Measurements from ENCODE around the gene CFB.
A peak's percentile ranks its signal among the peaks of the same experiment; 100 is the strongest.
"Not testable (repeated sequence)": the region's sequence is repeated elsewhere in the genome, so short reads cannot be mapped to it uniquely, and the experiment has no call there.

CFB gene

DNA sequence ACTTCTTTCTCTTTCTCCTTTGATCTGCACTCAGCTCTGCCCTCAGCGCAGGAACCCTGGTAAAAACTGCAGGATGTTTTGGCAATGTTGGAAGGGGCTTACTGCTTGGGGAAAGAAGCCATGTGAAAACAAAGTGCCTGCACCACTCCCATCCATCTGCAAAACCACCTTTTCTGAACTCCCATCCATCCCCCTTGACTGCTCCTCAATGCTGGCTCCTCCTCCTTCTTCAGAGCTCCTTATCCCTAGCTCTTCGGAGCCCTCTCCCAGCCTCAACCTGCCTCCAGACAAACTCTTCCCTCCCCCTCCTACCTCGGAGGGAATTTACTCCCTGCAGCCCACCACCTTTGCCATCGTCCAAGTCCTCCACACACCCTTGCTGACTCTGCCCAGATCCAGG lies 39.8 kb upstream of the CFB start:
- no peak for DNase-seq (ENCODE audit: low read depth)
- H3K4me3 ChIP-seq (ENCODE audit: control insufficient read depth, low read depth, low read length), result no peak overlapping the region
- TF ChIP-seq, protein P1, sequence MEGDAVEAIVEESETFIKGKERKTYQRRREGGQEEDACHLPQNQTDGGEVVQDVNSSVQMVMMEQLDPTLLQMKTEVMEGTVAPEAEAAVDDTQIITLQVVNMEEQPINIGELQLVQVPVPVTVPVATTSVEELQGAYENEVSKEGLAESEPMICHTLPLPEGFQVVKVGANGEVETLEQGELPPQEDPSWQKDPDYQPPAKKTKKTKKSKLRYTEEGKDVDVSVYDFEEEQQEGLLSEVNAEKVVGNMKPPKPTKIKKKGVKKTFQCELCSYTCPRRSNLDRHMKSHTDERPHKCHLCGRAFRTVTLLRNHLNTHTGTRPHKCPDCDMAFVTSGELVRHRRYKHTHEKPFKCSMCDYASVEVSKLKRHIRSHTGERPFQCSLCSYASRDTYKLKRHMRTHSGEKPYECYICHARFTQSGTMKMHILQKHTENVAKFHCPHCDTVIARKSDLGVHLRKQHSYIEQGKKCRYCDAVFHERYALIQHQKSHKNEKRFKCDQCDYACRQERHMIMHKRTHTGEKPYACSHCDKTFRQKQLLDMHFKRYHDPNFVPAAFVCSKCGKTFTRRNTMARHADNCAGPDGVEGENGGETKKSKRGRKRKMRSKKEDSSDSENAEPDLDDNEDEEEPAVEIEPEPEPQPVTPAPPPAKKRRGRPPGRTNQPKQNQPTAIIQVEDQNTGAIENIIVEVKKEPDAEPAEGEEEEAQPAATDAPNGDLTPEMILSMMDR (conservative IDR thresholded peaks at IDR 0.05; ENCODE audit: control insufficient read depth, insufficient read depth, low read depth, low read length), result no peak

DNA sequence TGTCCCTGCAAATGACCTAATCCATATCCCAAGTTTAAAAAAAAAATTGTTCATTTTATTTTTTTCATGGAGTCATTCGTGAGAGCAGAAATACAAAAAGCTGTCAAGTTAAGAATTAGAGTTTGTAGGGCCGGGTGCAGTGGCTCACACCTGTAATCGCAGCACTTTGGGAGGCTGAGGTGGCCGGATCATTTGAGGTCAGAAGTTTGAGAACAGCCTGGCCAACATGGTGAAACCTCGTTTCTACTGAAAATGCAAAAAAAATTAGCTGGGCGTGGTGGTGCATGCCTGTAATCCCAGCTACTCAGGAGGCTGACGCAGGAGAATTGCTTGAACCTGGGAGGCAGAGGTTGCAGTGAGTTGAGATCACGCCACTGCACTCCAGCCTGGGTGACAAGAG lies 39.2 kb upstream of the CFB start:
- not testable (repeated sequence) for H3K4me3 ChIP-seq (ENCODE audit: control insufficient read depth, low read depth, low read length); DNase-seq (ENCODE audit: low read depth)

DNA sequence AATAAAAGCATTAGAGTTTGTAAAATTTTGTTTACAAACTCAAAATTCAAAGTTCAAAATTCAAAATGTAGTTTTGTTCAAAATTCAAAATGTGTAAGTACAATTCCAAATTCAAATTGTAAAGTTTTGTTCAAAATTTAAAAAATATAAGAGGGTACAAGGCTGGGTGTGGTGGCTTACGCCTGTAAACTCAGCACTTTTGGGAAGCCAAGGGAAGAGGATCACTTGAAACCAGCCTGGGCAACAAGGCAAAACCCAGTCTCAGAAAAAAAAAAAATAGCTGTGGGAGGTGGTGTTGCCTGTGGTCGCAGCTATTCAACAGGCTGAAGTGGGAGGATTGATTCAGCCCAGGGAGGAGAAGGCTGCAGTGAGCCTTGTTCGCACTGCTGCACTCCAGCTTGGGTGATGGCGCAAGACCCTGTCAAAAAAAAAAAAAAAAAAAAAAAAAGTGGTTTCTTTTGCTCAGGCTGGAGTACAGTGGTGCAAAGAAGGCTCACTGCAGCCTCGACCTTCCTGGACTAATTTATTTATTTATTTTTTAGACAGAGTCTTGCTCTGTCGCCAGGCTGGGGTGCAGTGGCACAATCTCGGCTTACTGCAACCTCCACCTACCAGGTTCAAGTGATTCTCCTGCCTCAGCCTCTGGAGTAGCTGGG lies 38.6 kb upstream of the CFB start:
- DNase-seq (ENCODE audit: low read depth), result peak; percentile 91
- TF ChIP-seq, protein P1 (conservative IDR thresholded peaks at IDR 0.05; ENCODE audit: control insufficient read depth, insufficient read depth, low read depth, low read length), result no peak
- H3K4me3 ChIP-seq (ENCODE audit: control insufficient read depth, low read depth, low read length), result no peak overlapping the region

DNA sequence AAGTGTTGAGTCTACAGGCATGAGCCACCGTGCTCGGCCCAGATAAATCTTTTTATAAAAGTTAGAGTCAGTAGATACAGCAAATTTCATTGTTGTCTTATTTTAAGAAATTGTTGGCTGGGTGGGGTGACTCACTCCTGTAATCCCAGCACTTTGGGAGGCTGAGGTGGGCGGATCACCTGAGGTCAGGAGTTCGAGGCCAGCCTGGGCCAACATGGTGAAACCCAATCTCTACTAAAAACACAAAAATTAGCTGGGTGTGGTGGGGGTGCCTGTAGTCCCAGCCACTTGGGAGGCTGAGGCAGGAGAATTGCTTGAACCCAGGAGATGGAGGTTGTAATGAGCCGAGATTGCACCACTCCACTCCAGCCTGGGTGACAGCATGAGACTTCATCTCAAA lies 37.6 kb upstream of the CFB start:
- not testable (repeated sequence) for H3K4me3 ChIP-seq (ENCODE audit: control insufficient read depth, low read depth, low read length); DNase-seq (ENCODE audit: low read depth)

DNA sequence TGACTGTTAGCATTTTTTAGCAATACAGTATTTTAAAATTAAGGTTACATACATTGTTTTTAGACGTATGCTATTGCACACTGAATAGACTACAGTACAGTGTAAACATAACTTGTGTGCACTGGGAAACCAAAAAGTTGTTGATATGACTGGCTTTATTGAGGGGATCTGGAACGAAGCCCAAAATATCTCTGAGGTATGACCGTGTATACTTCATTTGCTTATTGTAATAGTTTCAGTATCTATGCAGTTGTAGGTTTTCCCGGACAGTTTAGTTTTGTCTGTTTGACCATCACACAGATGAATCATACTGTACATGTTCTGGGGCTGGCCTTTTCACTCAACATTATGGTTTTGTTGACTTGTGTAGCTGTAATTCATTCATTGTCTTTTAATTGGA lies 37.1 kb upstream of the CFB start:
- TF ChIP-seq, protein P1 (conservative IDR thresholded peaks at IDR 0.05; ENCODE audit: control insufficient read depth, insufficient read depth, low read depth, low read length), result no peak
- no peak overlapping the region for H3K4me3 ChIP-seq (ENCODE audit: control insufficient read depth, low read depth, low read length)
- DNase-seq (ENCODE audit: low read depth), result peak; percentile 66

DNA sequence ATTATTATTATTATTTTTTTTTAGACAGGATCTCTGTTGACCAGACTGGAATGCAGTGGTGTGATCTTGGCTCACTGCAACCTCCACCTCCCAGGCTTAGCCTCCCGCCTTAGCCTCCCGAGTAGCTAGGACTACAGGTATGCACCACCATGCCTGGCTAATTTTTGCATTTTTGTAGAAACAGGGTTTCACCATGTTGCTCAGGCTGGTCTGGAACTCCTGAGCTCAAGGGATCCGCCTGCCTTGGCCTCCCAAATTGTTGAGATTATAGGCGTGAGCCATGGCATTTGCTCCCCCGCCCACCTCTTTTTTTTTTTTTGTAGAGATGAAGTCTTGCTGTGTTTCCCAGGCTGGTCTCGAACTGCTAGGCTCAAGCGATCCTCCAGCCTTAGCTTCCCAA lies 36.6 kb upstream of the CFB start:
- H3K4me3 ChIP-seq (ENCODE audit: control insufficient read depth, low read depth, low read length); DNase-seq (ENCODE audit: low read depth): not testable (repeated sequence)

DNA sequence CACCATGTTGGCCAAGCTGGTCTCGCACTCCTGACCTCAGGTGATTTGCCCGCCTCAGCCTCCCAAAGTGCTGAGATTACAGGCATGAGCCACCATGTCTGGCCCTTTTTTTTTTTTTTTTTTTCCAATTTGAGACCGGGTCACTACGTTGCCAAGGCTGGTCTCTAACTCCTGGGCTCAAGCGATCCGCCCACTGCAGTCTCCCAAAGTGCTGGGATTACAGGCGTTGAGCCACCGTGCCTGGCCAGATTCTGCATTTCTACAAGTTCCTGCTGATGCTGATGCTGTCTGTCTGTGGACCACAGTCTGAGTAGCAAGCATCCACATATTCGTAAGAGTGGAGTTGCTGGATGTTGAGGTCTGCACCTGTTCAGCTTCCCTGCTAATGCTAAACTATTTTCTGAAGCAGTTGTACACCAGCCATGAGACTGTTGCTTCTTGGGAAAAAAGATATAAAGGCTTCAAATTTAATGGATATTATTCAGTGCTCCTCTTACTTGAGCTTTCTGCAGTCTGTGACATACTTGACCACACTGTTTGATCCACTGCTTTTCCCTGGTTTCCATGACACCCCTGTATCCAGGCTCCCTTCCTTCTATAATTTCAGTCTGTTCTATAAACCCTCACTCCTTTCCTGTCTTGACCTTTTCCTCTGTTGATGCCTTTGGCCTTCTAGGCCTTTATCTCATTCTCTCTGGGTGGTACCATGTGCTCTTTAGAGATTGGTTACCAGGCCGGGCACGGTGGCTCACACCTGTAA lies 33.9 kb upstream of the CFB start:
- TF ChIP-seq, protein P1 (conservative IDR thresholded peaks at IDR 0.05; ENCODE audit: control insufficient read depth, insufficient read depth, low read depth, low read length), result no peak
- H3K4me3 ChIP-seq (ENCODE audit: control insufficient read depth, low read depth, low read length), result no peak overlapping the region
- DNase-seq (ENCODE audit: low read depth), result no peak

DNA sequence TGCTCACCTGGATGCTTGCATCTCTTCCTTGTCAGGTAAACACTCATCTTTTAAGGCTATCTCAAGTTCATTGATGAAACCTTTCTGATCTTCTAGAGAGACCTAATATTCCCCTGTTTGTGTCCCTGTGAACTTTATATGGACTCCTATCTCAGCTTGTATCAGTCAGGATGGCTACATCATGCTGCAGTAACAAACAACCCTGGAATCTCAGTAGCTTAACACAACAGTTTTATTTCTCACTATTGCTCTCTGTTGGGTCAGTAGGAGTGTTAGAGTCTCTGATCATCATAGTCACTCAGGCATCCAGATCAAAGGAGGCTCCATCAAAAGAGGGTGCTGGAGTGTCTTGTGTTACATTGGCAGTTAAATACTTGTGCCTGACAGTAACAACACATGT lies 30.5 kb upstream of the CFB start:
- no peak overlapping the region for H3K4me3 ChIP-seq (ENCODE audit: control insufficient read depth, low read depth, low read length)
- TF ChIP-seq, protein P1 (conservative IDR thresholded peaks at IDR 0.05; ENCODE audit: control insufficient read depth, insufficient read depth, low read depth, low read length), result no peak
- DNase-seq (ENCODE audit: low read depth), result no peak
